HepG2 (cell line): ENCODE data around the gene TUBG2. TPM values are rescaled to one million over a fixed set of nuclear protein-coding genes. Genes with fewer than 3 reads are reported as not detected.

ENCODE experiments used
- ATAC-seq: fragments of 200-7000 bp; cut with Tn5 transposase; 3 replicates; pipeline ENCODE4 v1.9.1; 2020; ENCODE audit warnings: mild to moderate bottlenecking, moderate library complexity
- BruUV-seq: library from RNA; stranded (reverse); fragments of 400-500 nt; replicated peaks from 2 replicates; lab custom pipeline; 2021; lab: Mats Ljungman, UMichigan
- CTCF ChIA-PET: fragments of 300-600 bp; formaldehyde crosslinking; extraction: SDS; loops from one replicate; lab custom pipeline; 2021; ENCODE audit warnings: low total read pairs, inconsistent platforms, low intra/inter-chr PET ratio; lab: Yijun Ruan, JAX
- POLR2A ChIA-PET: fragments of 350-600 bp; sonication (Branson Sonifier 250); formaldehyde crosslinking; loops from one replicate; lab custom pipeline; 2020; ENCODE audit warnings: antibody characterized with exemption, inconsistent platforms; lab: Yijun Ruan, JAX
- DNase-seq: peaks from one replicate; pipeline ENCODE4 v3.0.0-alpha.2; 2015; ENCODE audit warnings: low spot score
- FAIRE-seq: peaks from 3 replicates; lab custom pipeline; 2011; peaks lifted over from hg19 to GRCh38; lab: Jason Lieb, UNC
- H2AFZ ChIP-seq: one replicate; pipeline ENCODE4 v1.6.1; 2011; ENCODE audit warnings: low read length, inconsistent platforms
- H3K27ac ChIP-seq: fragments of 300-600 bp; 3 replicates; pipeline ENCODE4 v1.8.0; 2011; ENCODE audit warnings: mixed run types, mild to moderate bottlenecking, mixed read lengths, low read length, inconsistent platforms; ENCODE audit not compliant: insufficient read depth; ENCODE audit errors: extremely low read length
- H3K27me3 ChIP-seq, 2 experiments: fragments of 200-600 bp in 1 of 2; 2 replicates in 1 of 2; 3 replicates in 1 of 2; pipeline versions ENCODE4 v1.6.0 to v1.8.0; 2011; ENCODE audit warnings: low read length in 2 of 2, mild to moderate bottlenecking in 2 of 2, moderate library complexity in 2 of 2, inconsistent platforms in 1 of 2; ENCODE audit not compliant: insufficient read depth in 2 of 2, control insufficient read depth in 1 of 2
- H3K36me3 ChIP-seq, 2 experiments: fragments of 200-600 bp in 1 of 2; replicated peaks in 1 of 2; 2 replicates in 1 of 2; 3 replicates in 1 of 2; pipeline versions ENCODE4 v1.5.1 to v1.8.0; 2011; ENCODE audit warnings: low read length in 2 of 2, inconsistent platforms in 1 of 2; ENCODE audit not compliant: insufficient read depth in 2 of 2, control insufficient read depth in 1 of 2
- H3K4me1 ChIP-seq: 2 replicates; pipeline ENCODE4 v1.5.1; 2012; ENCODE audit warnings: low read length, inconsistent platforms; ENCODE audit not compliant: insufficient read depth
- H3K4me2 ChIP-seq: 2 replicates; pipeline ENCODE4 v1.6.0; 2011; ENCODE audit warnings: low read depth, low read length, inconsistent platforms
- H3K4me3 ChIP-seq, 3 experiments: fragments of 200-600 bp in 1 of 3; sonication (generic), shearing (Covaris generic) in 1 of 3; replicated peaks in 1 of 3; 2 replicates each; pipeline ENCODE4 v1.5.1; 2011 to 2016; ENCODE audit warnings: low read length in 3 of 3, inconsistent platforms in 2 of 3, low read depth in 2 of 3, mild to moderate bottlenecking in 2 of 3, control low read depth in 1 of 3, mixed read lengths in 1 of 3; ENCODE audit not compliant: insufficient read depth in 1 of 3
- H3K79me2 ChIP-seq: one replicate; pipeline ENCODE4 v1.6.1; 2011; ENCODE audit warnings: low read length, inconsistent platforms; ENCODE audit not compliant: insufficient read depth
- H3K9ac ChIP-seq: 2 replicates; pipeline ENCODE4 v1.6.0; 2011; ENCODE audit warnings: mild to moderate bottlenecking, low read depth, low read length, inconsistent platforms; ENCODE audit not compliant: insufficient read depth
- H3K9me3 ChIP-seq: 2 replicates; pipeline ENCODE4 v1.5.1; 2012; ENCODE audit warnings: mild to moderate bottlenecking, low read length
- H4K20me1 ChIP-seq: 2 replicates; pipeline ENCODE4 v1.6.0; 2011; ENCODE audit warnings: inconsistent platforms, mild to moderate bottlenecking, low read length, moderate library complexity; ENCODE audit not compliant: insufficient read depth
- ARNT2 ChIP-seq: sonication (generic); formaldehyde crosslinking; IDR thresholded peaks from 2 replicates; pipeline ENCODE4 v1.8.0; 2022; ENCODE audit warnings: mild to moderate bottlenecking, low read depth, missing genetic modification reagents, moderate library complexity
- IKZF5 ChIP-seq: IDR thresholded peaks from 2 replicates; pipeline ENCODE4 v1.6.1; 2018; ENCODE audit warnings: missing genetic modification reagents, mild to moderate bottlenecking, missing compliant biosample characterization
- KDM1A ChIP-seq: IDR thresholded peaks from 2 replicates; pipeline ENCODE4 v1.6.1; 2016; ENCODE audit warnings: missing compliant biosample characterization
- KDM2A ChIP-seq: sonication (generic); formaldehyde crosslinking; IDR thresholded peaks from 2 replicates; pipeline ENCODE4 v1.4.0; 2020; ENCODE audit warnings: low read depth, missing genetic modification reagents, borderline replicate concordance
- MYPOP ChIP-seq: sonication (generic); formaldehyde crosslinking; IDR thresholded peaks from 2 replicates; pipeline ENCODE4 v1.8.1; 2023; ENCODE audit warnings: mild to moderate bottlenecking, moderate library complexity, missing genetic modification reagents
- NR1H2 ChIP-seq: sonication (generic); formaldehyde crosslinking; IDR thresholded peaks from 2 replicates; pipeline ENCODE4 v1.8.1; 2022; ENCODE audit warnings: low read depth, missing genetic modification reagents, borderline replicate concordance
- PCBP1 ChIP-seq: fragments of 200-400 bp; formaldehyde crosslinking; IDR thresholded peaks from 2 replicates; pipeline ENCODE4 v1.6.1; 2017; ENCODE audit warnings: mild to moderate bottlenecking, low read depth, low read length, borderline replicate concordance
- PHF8 ChIP-seq: sonication (generic); formaldehyde crosslinking; IDR thresholded peaks from 2 replicates; pipeline ENCODE4 v1.5.0; 2020; ENCODE audit warnings: missing genetic modification reagents
- SALL2 ChIP-seq: sonication (generic); formaldehyde crosslinking; IDR thresholded peaks from 2 replicates; pipeline ENCODE4 v1.8.1; 2023; ENCODE audit warnings: mild to moderate bottlenecking, missing genetic modification reagents, inconsistent platforms
- SP2 ChIP-seq: sonication (generic); formaldehyde crosslinking; IDR thresholded peaks from 2 replicates; pipeline ENCODE4 v1.5.1; 2020; ENCODE audit warnings: mild to moderate bottlenecking, missing genetic modification reagents
- TFAP4 ChIP-seq: sonication (generic); IDR thresholded peaks from 2 replicates; pipeline ENCODE4 v1.6.1; 2016; ENCODE audit warnings: low read depth, borderline replicate concordance
- TMF1 ChIP-seq: sonication (generic); formaldehyde crosslinking; IDR thresholded peaks from 2 replicates; pipeline ENCODE4 v1.8.1; 2022; ENCODE audit warnings: low read depth, missing genetic modification reagents
- ZFYVE20 ChIP-seq: sonication (generic); formaldehyde crosslinking; IDR thresholded peaks from 2 replicates; pipeline ENCODE4 v1.8.0; 2023; ENCODE audit warnings: low read depth, mild to moderate bottlenecking, moderate library complexity, missing genetic modification reagents, borderline replicate concordance
- ZGPAT ChIP-seq: IDR thresholded peaks from 2 replicates; pipeline ENCODE4 v1.6.1; 2016; ENCODE audit warnings: mild to moderate bottlenecking
- ZNF18 ChIP-seq: sonication (generic); formaldehyde crosslinking; IDR thresholded peaks from 2 replicates; pipeline ENCODE4 v1.8.0; 2022; ENCODE audit warnings: mild to moderate bottlenecking, missing genetic modification reagents; ENCODE audit not compliant: insufficient replicate concordance
- ZNF292 ChIP-seq: sonication (generic); formaldehyde crosslinking; IDR thresholded peaks from 2 replicates; pipeline ENCODE4 v1.8.1; 2022; ENCODE audit warnings: mild to moderate bottlenecking, low read depth, missing genetic modification reagents, borderline replicate concordance
- ZNF552 ChIP-seq: sonication (generic); formaldehyde crosslinking; IDR thresholded peaks from 2 replicates; pipeline ENCODE4 v1.9.0; 2022; ENCODE audit warnings: missing genetic modification reagents, mild to moderate bottlenecking, borderline replicate concordance
- WGBS: methylation state at CpG from one replicate; pipeline ENCODE4 v1.1.6; 2017; ENCODE audit warnings: low lambda C conversion rate; 5-methylcytosine and 5-hydroxymethylcytosine counted together
- in situ Hi-C: cut with HindIII; loops from 2 replicates; pipeline ENCODE4 v1.10.0; 2017; ENCODE audit warnings: low pct_unique_long_range_greater_than_20kb; ENCODE audit not compliant: extremely low pct_ligation_motif_present
- intact Hi-C: fragments of 100-400 bp; cut with micrococcal nuclease; formaldehyde crosslinking; loops from one replicate; pipeline ENCODE4 v1.10.0; 2022; ENCODE audit not compliant: unreplicated experiment
- polyA plus RNA-seq, 8 experiments: library from polyadenylated mRNA; depleted of rRNA in 3 of 8; stranded (reverse) in 7 of 8; unstranded in 1 of 8; fragments of >200 nt; fragmentation: Illumina TruSeq in 4 of 8; extraction: Trizol in 4 of 8; gene quantifications; 2 replicates each; pipeline versions ENCODE4 v1.2.1 to v1.2.3, GENCODE V29; 2011 to 2016; ENCODE audit warnings: low read depth in 4 of 8, missing spikeins in 1 of 8, mixed read lengths in 1 of 8; ENCODE audit not compliant: insufficient read depth in 1 of 8
- total RNA-seq, 5 experiments: library from RNA; depleted of rRNA; stranded (reverse); fragments of >200 nt; fragmentation: Illumina TruSeq; extraction: Trizol; gene quantifications; 2 replicates each; pipeline ENCODE4 v1.2.3, GENCODE V29; 2016; ENCODE audit warnings: low read depth in 1 of 5

TUBG2 gene
- total and polyA plus RNA-seq, 2 of the 13 experiments (the other 11 are each of a cell fraction or from before 2014, with no cell fraction given) = 16.0 to 42.3 TPM

GRCh38 chr17:42675965-42676423 is 16.9 kb downstream of the TUBG2 start:
- CTCF ChIA-PET = no interaction called here
- Histone ChIP-seq H3K79me2 (peaks cover 22% of the 10 kb centered on the region), H4K20me1 (no peaks in the 10 kb centered on the region; the same call in 1 of the 2 replicates), H3K9ac (peak overlapping the region; percentile 82), H2AFZ (no peak overlapping the region), H3K36me3 (peaks cover 7 to 28% of the 10 kb centered on the region in 2 experiments), H3K27ac (peak overlapping the region; percentile 73), H3K27me3 (no peaks in the 10 kb centered on the region), H3K9me3 (no peaks in the 10 kb centered on the region), H3K4me2 (peak overlapping the region; percentile 99), H3K4me1 (peaks cover 38% of the 10 kb centered on the region), H3K4me3 (peak overlapping the region; percentile 69 to 99 (median 83))
- under 1% methylated on average over 22 of the region's 43 CpGs for WGBS
- TSS peak; percentile 47 for BruUV-seq
- peak; percentile 3 for ATAC-seq
- FAIRE-seq = no peak
- POLR2A ChIA-PET = interaction anchor here (0.8 to 6.3 kb wide), 14 partner anchors 8 to 692 kb away, joined by 3 to 65 read pairs (median 6); partner anchors contain the start of genes COA3, COASY, NAGLU and PSMC3IP
- in situ Hi-C loops (no loop called here), intact Hi-C loops (loop anchor here (1.0 kb wide), 1 partner anchor 58 kb away; no protein-coding TSS in a partner anchor)
- no peak for DNase-seq
- TF ChIP-seq ZGPAT (CRISPR knock-in tag) = peak; percentile 67; the same call in 1 of the 2 replicates
- peak; percentile 9; the same call in 1 of the 2 replicates for TF ChIP-seq TFAP4
- peak; percentile 43 for TF ChIP-seq TMF1 (CRISPR knock-in tag)
- TF ChIP-seq ARNT2 (CRISPR knock-in tag) = peak; percentile 61
- TF ChIP-seq ZNF552 = 0 out of 2 replicates have a peak, but pooled peaks have one; percentile 18
- TF ChIP-seq ZNF292 (CRISPR knock-in tag) = no peak
- peak; percentile 29 for TF ChIP-seq MYPOP (CRISPR knock-in tag)
- TF ChIP-seq SP2 (CRISPR knock-in tag) = peak; percentile 50; the same call in 1 of the 2 replicates
- TF ChIP-seq ZFYVE20 (CRISPR knock-in tag) = 0 out of 2 replicates have a peak, but pooled peaks have one; percentile 71
- TF ChIP-seq ZNF18 (CRISPR knock-in tag) = no peak
- TF ChIP-seq NR1H2 (CRISPR knock-in tag) = 0 out of 2 replicates have a peak, but pooled peaks have one; percentile 2
- TF ChIP-seq KDM1A (CRISPR knock-in tag) = no peak
- TF ChIP-seq PHF8 (CRISPR knock-in tag) = no peak; the same call in 1 of the 2 replicates
- TF ChIP-seq KDM2A (CRISPR knock-in tag) = peak; percentile 59; the same call in 1 of the 2 replicates
- 0 out of 2 replicates have a peak, but pooled peaks have one; percentile 9 for TF ChIP-seq SALL2 (CRISPR knock-in tag)
- TF ChIP-seq PCBP1 = 0 out of 2 replicates have a peak, but pooled peaks have one; percentile 58
- peak; percentile 30; the same call in 1 of the 2 replicates for TF ChIP-seq IKZF5 (CRISPR knock-in tag)
